Fibroblast of lung (primary cell): ENCODE results near the gene DAB1.

ENCODE experiments used
- EZH2 ChIP-seq: IDR thresholded peaks from 2 replicates; pipeline ENCODE4 v1.5.1; 2012; ENCODE audit warnings: low read length, control low read depth, mild to moderate bottlenecking; ENCODE audit errors: missing control alignments
- TF ChIP-seq, protein P1 (sequence below), 2 donors: IDR thresholded peaks in 1 of 2; conservative IDR thresholded peaks in 1 of 2; 1 replicate in 1 of 2; 2 replicates in 1 of 2; pipeline ENCODE4 v1.5.1; 2011 to 2012; ENCODE audit warnings: low read length in 2 of 2, control low read depth in 1 of 2, inconsistent platforms in 1 of 2, low read depth in 1 of 2, mild to moderate bottlenecking in 1 of 2

DNA sequence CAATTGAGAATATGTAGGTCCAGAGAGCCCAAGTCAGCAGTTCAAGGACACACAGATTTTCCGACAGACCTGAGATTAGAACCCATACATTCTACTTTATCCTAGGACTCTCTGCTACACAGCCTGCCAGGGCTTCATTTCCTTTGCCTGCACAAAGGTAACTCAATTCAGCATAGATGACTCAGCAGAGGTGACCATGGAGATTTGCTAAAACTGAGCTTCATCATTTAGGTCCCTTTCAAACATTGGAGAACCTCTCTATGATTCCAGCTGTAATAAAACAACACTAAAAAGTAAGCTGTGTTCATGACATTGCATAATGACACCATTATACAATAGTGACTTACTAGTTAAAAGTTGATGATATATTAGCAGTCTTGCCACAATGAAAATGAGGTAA lies 22.2 kb downstream of the DAB1 start:
- TF ChIP-seq, protein P1, sequence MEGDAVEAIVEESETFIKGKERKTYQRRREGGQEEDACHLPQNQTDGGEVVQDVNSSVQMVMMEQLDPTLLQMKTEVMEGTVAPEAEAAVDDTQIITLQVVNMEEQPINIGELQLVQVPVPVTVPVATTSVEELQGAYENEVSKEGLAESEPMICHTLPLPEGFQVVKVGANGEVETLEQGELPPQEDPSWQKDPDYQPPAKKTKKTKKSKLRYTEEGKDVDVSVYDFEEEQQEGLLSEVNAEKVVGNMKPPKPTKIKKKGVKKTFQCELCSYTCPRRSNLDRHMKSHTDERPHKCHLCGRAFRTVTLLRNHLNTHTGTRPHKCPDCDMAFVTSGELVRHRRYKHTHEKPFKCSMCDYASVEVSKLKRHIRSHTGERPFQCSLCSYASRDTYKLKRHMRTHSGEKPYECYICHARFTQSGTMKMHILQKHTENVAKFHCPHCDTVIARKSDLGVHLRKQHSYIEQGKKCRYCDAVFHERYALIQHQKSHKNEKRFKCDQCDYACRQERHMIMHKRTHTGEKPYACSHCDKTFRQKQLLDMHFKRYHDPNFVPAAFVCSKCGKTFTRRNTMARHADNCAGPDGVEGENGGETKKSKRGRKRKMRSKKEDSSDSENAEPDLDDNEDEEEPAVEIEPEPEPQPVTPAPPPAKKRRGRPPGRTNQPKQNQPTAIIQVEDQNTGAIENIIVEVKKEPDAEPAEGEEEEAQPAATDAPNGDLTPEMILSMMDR (conservative IDR thresholded peaks at IDR 0.05 in 1 of 2, IDR thresholded peaks at IDR 0.05 in 1 of 2; ENCODE audit: low read depth in 1 of 2, low read length in 2 of 2): no peak
- no peak for TF ChIP-seq EZH2
